GM23338 (cell line): ENCODE measurements around the gene HOXC4.
A peak's percentile ranks its signal among the peaks of the same experiment; 100 is the strongest.

Experiments
- CREB1 ChIP-seq: fragments of 250-450 bp; sonication (Bioruptor Pico); IDR thresholded peaks from 2 replicates; pipeline ENCODE4 v1.5.0; 2020; ENCODE audit warnings: low read depth, mild to moderate bottlenecking, moderate library complexity
- EZH2 ChIP-seq: fragments of 200-600 bp; sonication (generic); IDR thresholded peaks from one replicate; pipeline ENCODE4 v1.8.0; 2017; ENCODE audit warnings: antibody characterized with exemption, mild to moderate bottlenecking, low read depth; ENCODE audit not compliant: unreplicated experiment
- EZH2phosphoT487 ChIP-seq: fragments of 200-600 bp; sonication (generic); IDR thresholded peaks from one replicate; pipeline ENCODE4 v1.8.1; 2018; ENCODE audit warnings: antibody characterized with exemption; ENCODE audit not compliant: unreplicated experiment
- JUNB ChIP-seq: IDR thresholded peaks from one replicate; pipeline ENCODE4 v1.6.1; 2016; ENCODE audit warnings: antibody characterized with exemption; ENCODE audit not compliant: unreplicated experiment
- POLR2AphosphoS5 ChIP-seq: IDR thresholded peaks from 2 replicates; pipeline ENCODE4 v1.6.1; 2016; ENCODE audit warnings: antibody characterized with exemption, low read depth
- TF ChIP-seq, protein P1 (sequence below), 2 experiments: fragments of 200-600 bp in 1 of 2; sonication (generic) in 1 of 2; conservative IDR thresholded peaks; 2 replicates each; pipeline versions ENCODE4 v1.5.1 to v1.6.1; 2016 to 2017; ENCODE audit warnings: antibody characterized with exemption in 2 of 2, low read depth in 2 of 2, mild to moderate bottlenecking in 2 of 2, moderate library complexity in 1 of 2
- TF ChIP-seq, protein P2 (sequence below): IDR thresholded peaks from one replicate; pipeline ENCODE4 v1.6.1; 2018; ENCODE audit warnings: antibody characterized with exemption; ENCODE audit not compliant: unreplicated experiment

DNA sequence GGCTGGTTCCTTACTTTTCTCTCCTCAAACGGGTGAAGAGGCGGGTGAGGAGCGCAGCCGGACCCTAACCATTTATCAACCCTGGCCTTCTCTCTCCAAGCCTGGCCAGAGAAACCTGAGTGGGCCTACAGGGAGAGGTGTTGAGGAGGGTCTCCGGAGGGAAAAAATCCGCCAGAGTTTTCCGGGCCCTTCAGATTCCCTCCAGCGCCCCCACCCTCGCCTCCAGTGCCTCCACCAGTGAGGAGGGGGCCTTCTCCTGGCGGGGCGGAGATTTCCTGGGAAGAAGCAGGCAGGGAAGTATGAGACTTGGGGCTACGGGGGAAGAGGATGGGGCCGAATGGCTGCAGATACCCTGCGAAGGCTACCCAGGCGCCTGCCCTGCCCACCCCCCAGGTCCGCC is 22.2 kb upstream of the HOXC4 start:
- TF ChIP-seq, protein P1, sequence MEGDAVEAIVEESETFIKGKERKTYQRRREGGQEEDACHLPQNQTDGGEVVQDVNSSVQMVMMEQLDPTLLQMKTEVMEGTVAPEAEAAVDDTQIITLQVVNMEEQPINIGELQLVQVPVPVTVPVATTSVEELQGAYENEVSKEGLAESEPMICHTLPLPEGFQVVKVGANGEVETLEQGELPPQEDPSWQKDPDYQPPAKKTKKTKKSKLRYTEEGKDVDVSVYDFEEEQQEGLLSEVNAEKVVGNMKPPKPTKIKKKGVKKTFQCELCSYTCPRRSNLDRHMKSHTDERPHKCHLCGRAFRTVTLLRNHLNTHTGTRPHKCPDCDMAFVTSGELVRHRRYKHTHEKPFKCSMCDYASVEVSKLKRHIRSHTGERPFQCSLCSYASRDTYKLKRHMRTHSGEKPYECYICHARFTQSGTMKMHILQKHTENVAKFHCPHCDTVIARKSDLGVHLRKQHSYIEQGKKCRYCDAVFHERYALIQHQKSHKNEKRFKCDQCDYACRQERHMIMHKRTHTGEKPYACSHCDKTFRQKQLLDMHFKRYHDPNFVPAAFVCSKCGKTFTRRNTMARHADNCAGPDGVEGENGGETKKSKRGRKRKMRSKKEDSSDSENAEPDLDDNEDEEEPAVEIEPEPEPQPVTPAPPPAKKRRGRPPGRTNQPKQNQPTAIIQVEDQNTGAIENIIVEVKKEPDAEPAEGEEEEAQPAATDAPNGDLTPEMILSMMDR (conservative IDR thresholded peaks at IDR 0.05; ENCODE audit: low read depth in 2 of 2), result no peak
- no peak for TF ChIP-seq JUNB
- TF ChIP-seq CREB1 (CRISPR knock-in tag), result no peak
- no peak for TF ChIP-seq POLR2AphosphoS5
- TF ChIP-seq, protein P2, sequence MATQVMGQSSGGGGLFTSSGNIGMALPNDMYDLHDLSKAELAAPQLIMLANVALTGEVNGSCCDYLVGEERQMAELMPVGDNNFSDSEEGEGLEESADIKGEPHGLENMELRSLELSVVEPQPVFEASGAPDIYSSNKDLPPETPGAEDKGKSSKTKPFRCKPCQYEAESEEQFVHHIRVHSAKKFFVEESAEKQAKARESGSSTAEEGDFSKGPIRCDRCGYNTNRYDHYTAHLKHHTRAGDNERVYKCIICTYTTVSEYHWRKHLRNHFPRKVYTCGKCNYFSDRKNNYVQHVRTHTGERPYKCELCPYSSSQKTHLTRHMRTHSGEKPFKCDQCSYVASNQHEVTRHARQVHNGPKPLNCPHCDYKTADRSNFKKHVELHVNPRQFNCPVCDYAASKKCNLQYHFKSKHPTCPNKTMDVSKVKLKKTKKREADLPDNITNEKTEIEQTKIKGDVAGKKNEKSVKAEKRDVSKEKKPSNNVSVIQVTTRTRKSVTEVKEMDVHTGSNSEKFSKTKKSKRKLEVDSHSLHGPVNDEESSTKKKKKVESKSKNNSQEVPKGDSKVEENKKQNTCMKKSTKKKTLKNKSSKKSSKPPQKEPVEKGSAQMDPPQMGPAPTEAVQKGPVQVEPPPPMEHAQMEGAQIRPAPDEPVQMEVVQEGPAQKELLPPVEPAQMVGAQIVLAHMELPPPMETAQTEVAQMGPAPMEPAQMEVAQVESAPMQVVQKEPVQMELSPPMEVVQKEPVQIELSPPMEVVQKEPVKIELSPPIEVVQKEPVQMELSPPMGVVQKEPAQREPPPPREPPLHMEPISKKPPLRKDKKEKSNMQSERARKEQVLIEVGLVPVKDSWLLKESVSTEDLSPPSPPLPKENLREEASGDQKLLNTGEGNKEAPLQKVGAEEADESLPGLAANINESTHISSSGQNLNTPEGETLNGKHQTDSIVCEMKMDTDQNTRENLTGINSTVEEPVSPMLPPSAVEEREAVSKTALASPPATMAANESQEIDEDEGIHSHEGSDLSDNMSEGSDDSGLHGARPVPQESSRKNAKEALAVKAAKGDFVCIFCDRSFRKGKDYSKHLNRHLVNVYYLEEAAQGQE, result no peak
- peak; percentile 53 for TF ChIP-seq EZH2
- TF ChIP-seq EZH2phosphoT487, result no peak
